Activated CD8-positive, alpha-beta T cell treated with anti-CD3 and anti-CD28 coated beads, Interleukin-2, amount 10 ng/mL, durations not matched to agents 7 days and 5 days (primary cell): ENCODE data around the gene PNKD. TPM values are rescaled to one million over a fixed set of nuclear protein-coding genes. Genes with fewer than 3 reads are reported as not detected.

Source experiments
- ATAC-seq: fragments of 150-1000 bp; cut with Tn5 transposase; one replicate; pipeline ENCODE4 v1.10.0; 2021; ENCODE audit warnings: moderate library complexity
- CTCF ChIA-PET: fragments of 350-600 bp; sonication (Branson Sonifier 250); formaldehyde crosslinking; loops from one replicate; lab custom pipeline; 2021; ENCODE audit warnings: antibody characterized with exemption; lab: Charles Lee
- POLR2A ChIA-PET: fragments of 350-600 bp; sonication (Branson Sonifier 250); formaldehyde crosslinking; loops from one replicate; lab custom pipeline; 2021; ENCODE audit warnings: antibody characterized with exemption; lab: Charles Lee
- DNase-seq: peaks from one replicate; pipeline ENCODE4 v3.0.0-alpha.2; 2020
- H3K27ac Mint-ChIP-seq: one replicate; pipeline ENCODE4 v1.8.0; 2021; ENCODE audit warnings: mild to moderate bottlenecking, mixed read lengths
- H3K27me3 Mint-ChIP-seq: one replicate; pipeline ENCODE4 v1.8.0; 2021; ENCODE audit warnings: low read depth, mixed read lengths
- H3K36me3 Mint-ChIP-seq: one replicate; pipeline ENCODE4 v1.8.0; 2021; ENCODE audit warnings: low read depth, mixed read lengths
- H3K4me1 Mint-ChIP-seq: one replicate; pipeline ENCODE4 v1.8.0; 2021; ENCODE audit warnings: low read depth, mixed read lengths
- H3K4me3 Mint-ChIP-seq: one replicate; pipeline ENCODE4 v1.8.0; 2021; ENCODE audit warnings: mild to moderate bottlenecking, mixed read lengths
- H3K9me3 Mint-ChIP-seq: one replicate; pipeline ENCODE4 v1.8.0; 2022; ENCODE audit warnings: mixed read lengths; ENCODE audit not compliant: insufficient read depth
- total RNA-seq, 2 experiments: library from RNA; stranded (reverse); gene quantifications; one replicate each; pipeline ENCODE4 v1.2.3, GENCODE V29; 2021

Gene PNKD
- total RNA-seq, 2 experiments from 2014 or later: 36.7 to 37.6 TPM

GRCh38 chr2:218387369-218388194, 117.3 kb downstream of the PNKD start:
- no peaks in the 10 kb centered on the region for H3K36me3 Mint-ChIP-seq
- H3K9me3 Mint-ChIP-seq: no peaks in the 10 kb centered on the region
- peaks cover 8% of the 10 kb centered on the region for H3K27me3 Mint-ChIP-seq
- ChIA-PET CTCF (no interaction called here), POLR2A (no interaction called here)
- H3K4me3 Mint-ChIP-seq: no peak overlapping the region
- H3K27ac Mint-ChIP-seq: no peak overlapping the region
- ATAC-seq: peak; percentile 47
- peaks cover 5% of the 10 kb centered on the region for H3K4me1 Mint-ChIP-seq
- DNase-seq: no peak

DNA sequence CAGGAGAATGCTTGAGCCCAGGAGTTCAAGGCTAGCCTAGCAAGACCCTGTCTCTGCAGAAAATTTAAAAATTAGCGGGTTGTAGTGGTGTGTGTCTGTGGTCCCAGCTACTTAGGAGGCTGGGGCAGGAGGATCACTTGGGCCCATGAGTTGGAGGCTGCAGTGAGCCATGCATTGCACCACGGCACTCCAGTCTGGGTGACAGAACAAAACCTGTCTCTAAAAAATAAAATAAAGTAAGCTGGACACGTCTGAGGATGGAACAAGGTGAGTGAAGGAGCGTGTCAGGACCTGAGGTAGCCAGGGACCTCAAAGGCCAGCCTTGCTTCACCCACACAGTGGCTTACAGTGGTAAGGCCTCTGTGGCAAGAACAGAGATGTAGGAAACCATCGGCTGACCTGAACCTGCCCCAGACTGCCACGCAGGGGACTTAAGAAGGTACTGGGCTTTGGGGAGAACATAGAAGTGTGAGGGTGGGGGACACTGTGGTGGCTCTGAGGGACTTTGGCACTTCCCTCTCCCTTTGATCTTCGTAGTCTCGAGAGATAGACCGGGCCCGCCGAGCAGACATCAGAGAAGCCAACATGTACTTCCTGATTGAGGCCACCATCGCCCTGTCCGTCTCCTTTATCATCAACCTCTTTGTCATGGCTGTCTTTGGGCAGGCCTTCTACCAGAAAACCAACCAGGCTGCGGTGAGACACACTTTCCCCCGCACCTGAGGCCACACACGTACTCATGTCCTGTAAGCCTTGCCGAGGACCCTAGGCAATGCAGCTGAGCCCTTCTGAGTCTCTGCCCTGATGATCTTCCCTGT, 119.2 kb downstream of the PNKD start:
- POLR2A ChIA-PET: no interaction called here
- peaks cover 8% of the 10 kb centered on the region for H3K27me3 Mint-ChIP-seq
- H3K27ac Mint-ChIP-seq: peak overlapping the region; percentile 20
- no peak overlapping the region for H3K4me3 Mint-ChIP-seq
- CTCF ChIA-PET: interaction anchor here (1.1 kb wide), 1 partner anchor 20 kb away, joined by 3 read pairs; no protein-coding TSS in a partner anchor
- peaks cover 16% of the 10 kb centered on the region for H3K4me1 Mint-ChIP-seq
- H3K9me3 Mint-ChIP-seq: no peaks in the 10 kb centered on the region
- DNase-seq (no peak), ATAC-seq (no peak)
- no peaks in the 10 kb centered on the region for H3K36me3 Mint-ChIP-seq

DNA sequence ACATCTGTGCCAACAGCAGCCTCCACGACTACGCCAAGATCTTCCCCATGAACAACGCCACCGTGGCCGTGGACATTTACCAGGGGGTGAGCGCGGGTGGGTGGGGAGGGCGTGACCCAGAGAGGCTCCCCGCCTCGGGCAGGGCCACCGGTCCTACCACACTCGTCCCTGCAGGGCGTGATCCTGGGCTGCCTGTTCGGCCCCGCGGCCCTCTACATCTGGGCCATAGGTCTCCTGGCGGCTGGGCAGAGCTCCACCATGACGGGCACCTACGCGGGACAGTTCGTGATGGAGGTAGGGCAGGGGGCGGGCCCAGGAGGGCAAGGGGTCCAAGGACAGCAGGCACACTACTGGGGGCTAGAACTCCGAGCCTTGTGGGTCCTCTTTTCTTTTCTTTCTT, 120.9 kb downstream of the PNKD start:
- ChIA-PET POLR2A (no interaction called here), CTCF (interaction anchor here (1.1 to 5.5 kb wide), 3 partner anchors 89 to 93 kb away, joined by 3 to 21 read pairs (median 3); no protein-coding TSS in a partner anchor)
- Mint-ChIP-seq H3K4me1 (peaks cover 28% of the 10 kb centered on the region), H3K36me3 (no peaks in the 10 kb centered on the region), H3K27ac (no peak overlapping the region), H3K9me3 (no peaks in the 10 kb centered on the region), H3K27me3 (peaks cover 8% of the 10 kb centered on the region), H3K4me3 (no peak overlapping the region)
- ATAC-seq: no peak
- DNase-seq: no peak

- Mint-ChIP-seq H3K9me3 (no peaks in the 10 kb centered on the region), H3K36me3 (no peaks in the 10 kb centered on the region), H3K4me1 (peaks cover 31% of the 10 kb centered on the region), H3K27me3 (no peaks in the 10 kb centered on the region), H3K27ac (no peak overlapping the region), H3K4me3 (no peak overlapping the region)
- DNase-seq (no peak), ATAC-seq (no peak)
- CTCF ChIA-PET: interaction anchor here (1.1 to 5.5 kb wide), 4 partner anchors 36 to 267 kb away, joined by 3 to 21 read pairs (median 4); partner anchors contain the start of genes BCS1L and ZNF142
- POLR2A ChIA-PET: no interaction called here
Observed at GRCh38 chr2:218392459-218392858, 122.1 kb downstream of the PNKD start.

DNA sequence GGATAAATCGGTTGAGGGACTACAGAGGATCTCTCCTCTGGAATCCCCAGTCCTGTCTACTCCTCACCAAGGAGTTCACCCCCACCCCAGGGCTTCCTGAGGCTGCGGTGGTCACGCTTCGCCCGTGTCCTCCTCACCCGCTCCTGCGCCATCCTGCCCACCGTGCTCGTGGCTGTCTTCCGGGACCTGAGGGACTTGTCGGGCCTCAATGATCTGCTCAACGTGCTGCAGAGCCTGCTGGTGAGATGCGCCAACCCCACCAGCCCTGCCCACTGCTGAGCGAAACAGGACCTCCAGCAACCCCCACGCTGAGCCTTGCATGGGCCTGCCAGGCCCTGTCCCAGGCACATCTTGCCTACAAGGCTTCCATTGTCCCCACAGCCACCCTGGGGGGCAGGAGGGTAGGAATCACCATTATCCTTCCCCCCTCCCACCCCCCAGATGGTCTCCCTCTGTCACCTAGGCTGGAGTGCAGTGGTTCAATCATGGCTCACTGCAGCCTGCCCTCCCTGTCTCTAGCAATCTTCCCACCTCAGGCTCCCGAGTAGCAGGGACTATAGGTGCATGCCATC, 122.7 kb downstream of the PNKD start:
- Mint-ChIP-seq H3K36me3 (no peaks in the 10 kb centered on the region), H3K4me3 (no peak overlapping the region), H3K9me3 (no peaks in the 10 kb centered on the region), H3K27ac (peak overlapping the region; percentile 30), H3K4me1 (peaks cover 35% of the 10 kb centered on the region), H3K27me3 (no peaks in the 10 kb centered on the region)
- ATAC-seq (no peak), DNase-seq (no peak)
- CTCF ChIA-PET: interaction anchor here (1.0 to 5.5 kb wide), 8 partner anchors 10 to 294 kb away, joined by 3 to 21 read pairs (median 4); partner anchors contain the start of genes BCS1L, TMBIM1 and ZNF142
- POLR2A ChIA-PET: no interaction called here

DNA sequence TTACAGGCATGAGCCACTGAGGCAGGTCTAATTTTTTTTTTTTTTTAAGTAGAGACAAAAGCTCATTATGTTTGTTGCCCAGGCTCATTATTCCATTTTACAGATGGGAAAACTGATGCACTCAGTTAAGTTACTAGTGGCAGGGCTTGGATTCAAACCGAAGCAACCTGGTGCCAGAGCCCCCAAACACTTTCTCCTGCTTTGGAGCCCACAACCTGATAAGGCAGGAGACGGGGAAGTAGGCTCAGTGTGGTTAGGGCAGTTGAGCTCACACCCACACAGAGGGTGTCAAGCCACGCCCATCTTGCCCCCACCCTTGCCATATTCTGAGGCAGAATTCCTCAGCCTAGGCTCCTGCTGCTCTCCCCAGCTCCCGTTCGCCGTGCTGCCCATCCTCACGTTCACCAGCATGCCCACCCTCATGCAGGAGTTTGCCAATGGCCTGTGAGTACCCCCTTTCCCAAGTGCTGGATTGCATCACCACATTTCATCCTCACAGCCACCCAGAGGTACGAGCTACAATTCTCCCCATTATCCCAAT, 123.5 kb downstream of the PNKD start:
- no peaks in the 10 kb centered on the region for H3K27me3 Mint-ChIP-seq
- H3K4me3 Mint-ChIP-seq: no peak overlapping the region
- H3K4me1 Mint-ChIP-seq: peaks cover 35% of the 10 kb centered on the region
- ChIA-PET POLR2A (no interaction called here), CTCF (interaction anchor here (0.9 to 5.5 kb wide), 9 partner anchors 11 to 294 kb away, joined by 3 to 21 read pairs (median 4); partner anchors contain the start of genes BCS1L, TMBIM1 and ZNF142)
- H3K9me3 Mint-ChIP-seq: no peaks in the 10 kb centered on the region
- DNase-seq: no peak
- H3K36me3 Mint-ChIP-seq: no peaks in the 10 kb centered on the region
- no peak overlapping the region for H3K27ac Mint-ChIP-seq
- ATAC-seq: no peak

DNA sequence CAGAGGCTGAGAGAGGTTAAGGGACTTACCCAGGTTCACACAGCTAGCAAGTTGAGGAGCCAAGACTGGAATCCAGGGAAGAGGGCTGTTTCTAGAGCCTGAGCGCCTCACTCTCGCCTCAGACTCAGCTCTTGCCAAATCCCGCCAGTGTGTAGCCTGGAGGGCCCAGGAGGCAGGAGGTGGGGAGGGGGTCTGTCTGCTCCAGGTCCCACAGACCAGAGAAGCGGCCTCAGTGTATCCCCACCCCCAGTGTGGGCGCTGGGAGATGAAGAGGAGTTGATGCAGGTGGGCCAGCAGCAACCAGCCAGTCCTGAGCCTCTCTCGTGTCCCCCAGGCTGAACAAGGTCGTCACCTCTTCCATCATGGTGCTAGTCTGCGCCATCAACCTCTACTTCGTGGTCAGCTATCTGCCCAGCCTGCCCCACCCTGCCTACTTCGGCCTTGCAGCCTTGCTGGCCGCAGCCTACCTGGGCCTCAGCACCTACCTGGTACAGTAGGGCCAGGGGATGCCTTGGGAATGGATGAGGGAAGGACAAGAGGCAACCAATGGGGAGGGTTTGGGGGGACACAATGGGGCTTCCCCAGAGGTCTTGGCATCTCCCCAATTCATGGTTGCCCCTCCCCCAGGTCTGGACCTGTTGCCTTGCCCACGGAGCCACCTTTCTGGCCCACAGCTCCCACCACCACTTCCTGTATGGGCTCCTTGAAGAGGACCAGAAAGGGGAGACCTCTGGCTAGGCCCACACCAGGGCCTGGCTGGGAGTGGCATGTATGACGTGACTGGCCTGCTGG, 124.2 kb downstream of the PNKD start:
- Mint-ChIP-seq H3K36me3 (no peaks in the 10 kb centered on the region), H3K4me3 (peak overlapping the region; percentile 20), H3K27ac (peak overlapping the region; percentile 60), H3K9me3 (no peaks in the 10 kb centered on the region), H3K4me1 (peaks cover 35% of the 10 kb centered on the region), H3K27me3 (no peaks in the 10 kb centered on the region)
- CTCF ChIA-PET: interaction anchor here (0.9 to 5.5 kb wide), 10 partner anchors 11 to 293 kb away, joined by 3 to 21 read pairs (median 4); partner anchors contain the start of genes BCS1L, TMBIM1 and ZNF142
- POLR2A ChIA-PET: interaction anchor here (1.1 kb wide), 1 partner anchor 108 kb away, joined by 3 read pairs; no protein-coding TSS in a partner anchor
- DNase-seq (no peak), ATAC-seq (no peak)

DNA sequence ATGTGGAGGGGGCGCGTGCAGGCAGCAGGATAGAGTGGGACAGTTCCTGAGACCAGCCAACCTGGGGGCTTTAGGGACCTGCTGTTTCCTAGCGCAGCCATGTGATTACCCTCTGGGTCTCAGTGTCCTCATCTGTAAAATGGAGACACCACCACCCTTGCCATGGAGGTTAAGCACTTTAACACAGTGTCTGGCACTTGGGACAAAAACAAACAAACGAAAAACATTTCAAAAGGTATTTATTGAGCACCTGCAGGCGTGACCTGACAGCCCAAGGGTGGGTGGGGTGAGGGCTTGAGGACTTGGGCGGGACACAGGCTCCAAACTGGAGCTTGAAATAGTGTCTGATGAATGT, 124.7 kb downstream of the PNKD start:
- Mint-ChIP-seq H3K4me1 (peaks cover 35% of the 10 kb centered on the region), H3K36me3 (no peaks in the 10 kb centered on the region), H3K27me3 (no peaks in the 10 kb centered on the region), H3K4me3 (peak overlapping the region; percentile 20), H3K9me3 (no peaks in the 10 kb centered on the region), H3K27ac (peak overlapping the region; percentile 60)
- ATAC-seq: no peak
- no peak for DNase-seq
- ChIA-PET CTCF (interaction anchor here (1.1 to 5.5 kb wide), 5 partner anchors 12 to 124 kb away, joined by 4 to 21 read pairs (median 7); partner anchors contain the start of genes PNKD and TMBIM1), POLR2A (interaction anchor here (1.1 to 2.4 kb wide), 2 partner anchors 103 to 108 kb away, joined by 3 to 6 read pairs; partner anchors contain the start of gene TMBIM1)

GRCh38 chr2:218395456-218395825, 125.1 kb downstream of the PNKD start:
- Mint-ChIP-seq H3K36me3 (peaks cover 2% of the 10 kb centered on the region), H3K27ac (peak overlapping the region; percentile 73), H3K27me3 (no peaks in the 10 kb centered on the region), H3K4me1 (peaks cover 35% of the 10 kb centered on the region), H3K4me3 (peak overlapping the region; percentile 61), H3K9me3 (no peaks in the 10 kb centered on the region)
- ATAC-seq (no peak), DNase-seq (no peak)
- ChIA-PET CTCF (interaction anchor here (1.1 to 5.5 kb wide), 6 partner anchors 11 to 124 kb away, joined by 4 to 21 read pairs (median 12); partner anchors contain the start of gene PNKD), POLR2A (interaction anchor here (1.0 to 2.4 kb wide), 5 partner anchors 10 to 125 kb away, joined by 3 to 23 read pairs (median 6); partner anchors contain the start of genes AAMP, PNKD and TMBIM1)
